Left forelimb (tissue), 1 donor: Measurements from ENCODE around the gene TGFA.

Source experiments
- DNase-seq: peaks from one replicate; pipeline ENCODE4 v3.0.0-alpha.2; 2018; ENCODE audit warnings: low spot score

The TGFA gene

GRCh38 chr2:70553584-70554337 lies at the start of gene TGFA:
TGFA (minus strand) TSS chr2:70553826; CDS start chr2:70553767, 59 bp downstream.
- DNase-seq = peak; percentile 75

GRCh38 chr2:70603066-70603465 lies 49.4 kb upstream of the TGFA start:
- no peak for DNase-seq

GRCh38 chr2:70598197-70598596 lies 44.6 kb upstream of the TGFA start:
- no peak for DNase-seq

GRCh38 chr2:70596739-70597138 lies 43.1 kb upstream of the TGFA start:
- no peak for DNase-seq

GRCh38 chr2:70596293-70596692 lies 42.7 kb upstream of the TGFA start:
- DNase-seq = no peak

- no peak for DNase-seq
Observed at GRCh38 chr2:70583091-70583490, 29.5 kb upstream of the TGFA start.

GRCh38 chr2:70580352-70580751 lies 26.7 kb upstream of the TGFA start:
- no peak for DNase-seq

GRCh38 chr2:70574618-70575017 lies 21.0 kb upstream of the TGFA start:
- DNase-seq = no peak

- DNase-seq = no peak
Observed at GRCh38 chr2:70574109-70574508, 20.5 kb upstream of the TGFA start.

- no peak for DNase-seq
Observed at GRCh38 chr2:70570041-70570661, 16.5 kb upstream of the TGFA start.

- no peak for DNase-seq
Observed at GRCh38 chr2:70569559-70569958, 15.9 kb upstream of the TGFA start.

- no peak for DNase-seq
Observed at GRCh38 chr2:70566906-70567305, 13.3 kb upstream of the TGFA start.

- DNase-seq = no peak
Observed at GRCh38 chr2:70566464-70566863, 12.8 kb upstream of the TGFA start.

GRCh38 chr2:70565039-70565731 lies 11.6 kb upstream of the TGFA start:
- no peak for DNase-seq

- no peak for DNase-seq
Observed at GRCh38 chr2:70561893-70562292, 8.3 kb upstream of the TGFA start.

- no peak for DNase-seq
Observed at GRCh38 chr2:70560442-70560841, 6.8 kb upstream of the TGFA start.

GRCh38 chr2:70560040-70560439 lies 6.4 kb upstream of the TGFA start:
- no peak for DNase-seq

- no peak for DNase-seq
Observed at GRCh38 chr2:70558195-70558808, 4.7 kb upstream of the TGFA start.

GRCh38 chr2:70557171-70557838 lies 3.7 kb upstream of the TGFA start:
- DNase-seq = no peak

GRCh38 chr2:70556608-70557007 lies 3.0 kb upstream of the TGFA start:
- no peak for DNase-seq

- no peak for DNase-seq
Observed at GRCh38 chr2:70554338-70554892, 789 bp upstream of the TGFA start.

GRCh38 chr2:70553334-70553583 lies 367 bp downstream of the TGFA start:
- no peak for DNase-seq
